SU-DHL-6 (cell line): ENCODE data around the gene PLN.

ENCODE experiments used
- H2AFZ ChIP-seq: fragments of 200-600 bp; sonication (generic); 2 replicates; pipeline ENCODE4 v1.6.1; 2014; ENCODE audit warnings: low read depth, mild to moderate bottlenecking, moderate library complexity, mixed read lengths, antibody characterized with exemption, low read length; ENCODE audit not compliant: severe bottlenecking
- H3F3A ChIP-seq: fragments of 200-600 bp; shearing (Covaris generic); 2 replicates; pipeline ENCODE4 v1.6.0; 2016; ENCODE audit warnings: antibody characterized with exemption, mild to moderate bottlenecking; ENCODE audit not compliant: insufficient read depth
- H3K27ac ChIP-seq: fragments of 200-600 bp; sonication (generic); 2 replicates; pipeline ENCODE4 v1.5.1; 2016; ENCODE audit warnings: low read depth, mild to moderate bottlenecking, low read length, moderate library complexity, mixed read lengths
- H3K27me3 ChIP-seq: fragments of 200-600 bp; sonication (generic), shearing (Covaris generic); 2 replicates; pipeline ENCODE4 v1.6.0; 2014; ENCODE audit warnings: mild to moderate bottlenecking, low read length
- H3K36me3 ChIP-seq: fragments of 200-600 bp; sonication (generic); 2 replicates; pipeline ENCODE4 v1.6.1; 2014; ENCODE audit warnings: mild to moderate bottlenecking, low read length, mixed read lengths
- H3K4me2 ChIP-seq: fragments of 300-600, 200-600 bp; shearing (Covaris generic), sonication (generic); 2 replicates; pipeline ENCODE4 v1.6.0; 2014; ENCODE audit warnings: low read length, low read depth, mild to moderate bottlenecking; ENCODE audit not compliant: poor library complexity, severe bottlenecking
- H3K4me3 ChIP-seq: fragments of 200-600 bp; sonication (generic); 2 replicates; pipeline ENCODE4 v1.5.1; 2014; ENCODE audit warnings: antibody characterized with exemption, low read length, mild to moderate bottlenecking, mixed read lengths; ENCODE audit not compliant: insufficient read depth, poor library complexity, severe bottlenecking
- H3K79me2 ChIP-seq: fragments of 200-600 bp; sonication (generic); 2 replicates; pipeline ENCODE4 v1.6.1; 2014; ENCODE audit warnings: mild to moderate bottlenecking, low read length, moderate library complexity; ENCODE audit not compliant: insufficient read depth
- H3K9ac ChIP-seq: fragments of 200-600 bp; sonication (generic); 2 replicates; pipeline ENCODE4 v1.7.0; 2014; ENCODE audit warnings: mild to moderate bottlenecking, low read length
- H3K9me2 ChIP-seq: fragments of 200-600 bp; sonication (generic); replicated peaks from 2 replicates; pipeline ENCODE4 v1.6.1; 2014; ENCODE audit warnings: low read length; ENCODE audit not compliant: insufficient read depth
- H3K9me3 ChIP-seq: fragments of 200-600 bp; sonication (generic); 2 replicates; pipeline ENCODE4 v1.6.1; 2014; ENCODE audit warnings: low read length, mixed read lengths; ENCODE audit not compliant: insufficient read depth
- H4K20me1 ChIP-seq: fragments of 200-600 bp; sonication (generic); 2 replicates; pipeline ENCODE4 v1.6.1; 2014; ENCODE audit warnings: low read depth, mild to moderate bottlenecking, antibody characterized with exemption, low read length, moderate library complexity, mixed read lengths
- EZH2phosphoT487 ChIP-seq: fragments of 200-600 bp; sonication (generic), shearing (Covaris generic); conservative IDR thresholded peaks from 2 replicates; pipeline ENCODE4 v1.6.1; 2018; ENCODE audit warnings: mild to moderate bottlenecking, antibody characterized with exemption, low read length, moderate library complexity, mixed read lengths
- TF ChIP-seq, protein P1 (sequence below): fragments of 200-600 bp; sonication (generic); IDR thresholded peaks from one replicate; pipeline ENCODE4 v1.5.1; 2017; ENCODE audit warnings: antibody characterized with exemption, mild to moderate bottlenecking, low read length, moderate library complexity; ENCODE audit not compliant: insufficient read depth, poor library complexity, severe bottlenecking

Gene PLN

DNA sequence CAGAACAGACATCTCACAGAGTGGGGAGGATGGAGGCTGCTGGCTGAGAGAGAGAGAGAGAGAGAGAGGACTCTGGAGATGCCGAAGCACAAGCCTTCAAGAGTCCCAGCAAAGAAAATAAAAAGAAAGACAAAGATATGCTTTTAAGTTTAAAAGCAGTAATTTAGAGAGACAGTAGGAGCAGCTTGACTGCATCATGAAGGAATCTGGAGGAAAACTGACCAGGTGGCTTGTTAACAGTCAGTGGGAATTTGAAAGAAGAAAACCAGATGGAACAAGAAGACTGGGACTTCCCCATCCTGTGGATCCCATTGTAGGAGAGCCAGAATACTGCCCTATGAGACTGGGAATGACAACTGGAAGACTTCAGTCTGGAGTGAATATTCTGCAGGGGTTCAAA lies 46.3 kb upstream of the PLN start:
- Histone ChIP-seq H3K4me2 (no peak overlapping the region), H3K27me3 (no peaks in the 10 kb centered on the region), H3K9me2 (no peaks in the 10 kb centered on the region), H3K79me2 (no peaks in the 10 kb centered on the region), H3K9ac (no peak overlapping the region), H3K4me3 (no peak overlapping the region), H3F3A (no peaks in the 10 kb centered on the region), H3K36me3 (no peaks in the 10 kb centered on the region), H4K20me1 (no peaks in the 10 kb centered on the region), H3K9me3 (no peaks in the 10 kb centered on the region), H2AFZ (no peak overlapping the region), H3K27ac (no peak overlapping the region)
- TF ChIP-seq, protein P1, sequence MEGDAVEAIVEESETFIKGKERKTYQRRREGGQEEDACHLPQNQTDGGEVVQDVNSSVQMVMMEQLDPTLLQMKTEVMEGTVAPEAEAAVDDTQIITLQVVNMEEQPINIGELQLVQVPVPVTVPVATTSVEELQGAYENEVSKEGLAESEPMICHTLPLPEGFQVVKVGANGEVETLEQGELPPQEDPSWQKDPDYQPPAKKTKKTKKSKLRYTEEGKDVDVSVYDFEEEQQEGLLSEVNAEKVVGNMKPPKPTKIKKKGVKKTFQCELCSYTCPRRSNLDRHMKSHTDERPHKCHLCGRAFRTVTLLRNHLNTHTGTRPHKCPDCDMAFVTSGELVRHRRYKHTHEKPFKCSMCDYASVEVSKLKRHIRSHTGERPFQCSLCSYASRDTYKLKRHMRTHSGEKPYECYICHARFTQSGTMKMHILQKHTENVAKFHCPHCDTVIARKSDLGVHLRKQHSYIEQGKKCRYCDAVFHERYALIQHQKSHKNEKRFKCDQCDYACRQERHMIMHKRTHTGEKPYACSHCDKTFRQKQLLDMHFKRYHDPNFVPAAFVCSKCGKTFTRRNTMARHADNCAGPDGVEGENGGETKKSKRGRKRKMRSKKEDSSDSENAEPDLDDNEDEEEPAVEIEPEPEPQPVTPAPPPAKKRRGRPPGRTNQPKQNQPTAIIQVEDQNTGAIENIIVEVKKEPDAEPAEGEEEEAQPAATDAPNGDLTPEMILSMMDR, result no peak
- TF ChIP-seq EZH2phosphoT487, result no peak

DNA sequence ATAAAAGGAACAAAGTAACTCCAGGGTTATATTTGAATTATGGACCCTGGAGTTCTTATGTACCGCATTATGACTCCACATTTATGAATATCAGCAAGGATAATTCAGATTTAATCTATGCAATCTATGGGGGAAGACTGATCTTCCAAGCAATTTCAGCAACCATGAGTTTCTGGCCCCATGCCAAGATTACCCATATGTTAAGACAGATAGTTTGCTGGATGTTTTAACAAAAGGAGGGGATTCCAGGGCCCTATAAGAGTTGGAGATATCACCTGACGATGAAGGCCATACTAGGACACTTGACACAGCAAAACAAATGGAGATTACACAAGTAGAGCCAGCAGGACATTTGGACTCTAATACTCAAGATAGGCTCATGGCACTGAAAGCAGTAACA lies 45.9 kb upstream of the PLN start:
- H3K9ac ChIP-seq, result no peak overlapping the region
- H3K27ac ChIP-seq, result no peak overlapping the region
- no peak overlapping the region for H3K4me2 ChIP-seq
- H2AFZ ChIP-seq, result no peak overlapping the region
- no peak overlapping the region for H3K4me3 ChIP-seq
- no peak for TF ChIP-seq EZH2phosphoT487
- TF ChIP-seq, protein P1, result no peak
- no peaks in the 10 kb centered on the region for H4K20me1 ChIP-seq
- H3K9me2 ChIP-seq, result no peaks in the 10 kb centered on the region
- no peaks in the 10 kb centered on the region for H3K36me3 ChIP-seq
- H3F3A ChIP-seq, result no peaks in the 10 kb centered on the region
- H3K27me3 ChIP-seq, result no peaks in the 10 kb centered on the region
- H3K9me3 ChIP-seq, result no peaks in the 10 kb centered on the region
- no peaks in the 10 kb centered on the region for H3K79me2 ChIP-seq

DNA sequence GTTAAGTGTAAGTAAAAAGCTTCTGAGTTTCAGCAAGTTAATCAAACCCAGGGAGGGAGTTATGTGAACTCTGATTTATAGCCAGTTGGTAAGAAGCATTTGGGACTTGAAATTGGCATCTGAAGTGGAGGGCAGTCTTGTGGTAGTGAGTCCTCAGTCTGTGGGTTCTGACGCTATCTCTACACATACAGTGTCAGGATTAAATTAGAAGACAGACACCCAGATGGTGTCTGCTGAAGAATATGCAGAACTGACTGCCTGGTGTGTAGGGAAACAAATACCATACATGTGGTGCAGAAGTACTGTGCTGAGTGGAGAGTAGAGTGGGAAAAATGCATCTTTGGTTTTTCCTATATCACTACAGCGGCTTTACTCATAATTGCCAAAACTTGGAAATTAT lies 43.5 kb upstream of the PLN start:
- Histone ChIP-seq H3K9me3 (no peaks in the 10 kb centered on the region), H3K9me2 (no peaks in the 10 kb centered on the region), H2AFZ (no peak overlapping the region), H3K4me3 (no peak overlapping the region), H3F3A (no peaks in the 10 kb centered on the region), H3K27me3 (no peaks in the 10 kb centered on the region), H4K20me1 (no peaks in the 10 kb centered on the region), H3K79me2 (no peaks in the 10 kb centered on the region), H3K27ac (no peak overlapping the region), H3K4me2 (no peak overlapping the region), H3K9ac (no peak overlapping the region), H3K36me3 (no peaks in the 10 kb centered on the region)
- no peak for TF ChIP-seq EZH2phosphoT487
- TF ChIP-seq, protein P1, result no peak

DNA sequence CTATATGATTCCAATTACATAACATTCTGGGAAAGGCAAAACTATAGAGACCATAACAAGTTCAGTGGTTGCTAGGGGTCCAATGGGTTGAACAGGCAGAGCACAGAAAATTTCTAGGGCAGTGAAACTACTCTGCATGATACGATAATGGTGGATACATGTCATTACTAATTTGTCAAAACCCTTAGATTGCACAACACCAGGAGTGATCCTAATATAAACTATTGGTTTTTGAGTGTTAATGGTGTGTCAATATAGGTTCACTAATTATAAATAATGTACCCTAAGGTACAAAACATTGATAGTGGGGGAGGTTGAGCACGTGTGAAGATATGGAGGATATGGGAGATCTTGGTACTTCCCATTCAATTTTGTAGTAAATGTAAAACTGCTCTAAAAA lies 42.4 kb upstream of the PLN start:
- TF ChIP-seq, protein P1, result no peak
- TF ChIP-seq EZH2phosphoT487, result no peak
- no peaks in the 10 kb centered on the region for H3K9me3 ChIP-seq
- no peaks in the 10 kb centered on the region for H3K9me2 ChIP-seq
- H3F3A ChIP-seq, result no peaks in the 10 kb centered on the region
- H3K79me2 ChIP-seq, result no peaks in the 10 kb centered on the region
- no peak overlapping the region for H3K27ac ChIP-seq
- H2AFZ ChIP-seq, result no peak overlapping the region
- H3K4me3 ChIP-seq, result no peak overlapping the region
- no peak overlapping the region for H3K4me2 ChIP-seq
- H3K27me3 ChIP-seq, result no peaks in the 10 kb centered on the region
- H3K36me3 ChIP-seq, result no peaks in the 10 kb centered on the region
- no peaks in the 10 kb centered on the region for H4K20me1 ChIP-seq
- H3K9ac ChIP-seq, result no peak overlapping the region
